OCI-LY7 (cell line): ENCODE results near the gene ATP6V0A1. TPM values are rescaled to one million over a fixed set of nuclear protein-coding genes. Genes with fewer than 3 reads are reported as not detected.

Experiments
- BruUV-seq: library from RNA; stranded (reverse); fragments of 400-500 nt; replicated peaks from 2 replicates; lab custom pipeline; 2021; lab: Mats Ljungman, UMichigan
- CTCF ChIA-PET: fragments of 300-600 bp; sonication (Branson Sonifier 250); formaldehyde crosslinking; loops from one replicate; lab custom pipeline; 2022; ENCODE audit warnings: antibody characterized with exemption; ENCODE audit not compliant: unreplicated experiment; lab: Charles Lee
- POLR2A ChIA-PET: fragments of 300-600 bp; sonication (Branson Sonifier 250); formaldehyde crosslinking; loops from one replicate; lab custom pipeline; 2022; ENCODE audit warnings: antibody characterized with exemption; lab: Charles Lee
- DNase-seq: peaks from one replicate; pipeline ENCODE4 v3.0.0-alpha.2; 2015; ENCODE audit warnings: low spot score
- H2AFZ ChIP-seq: fragments of 200-600 bp; sonication (generic), shearing (Covaris generic); 2 replicates; pipeline ENCODE4 v1.6.1; 2014; ENCODE audit warnings: mild to moderate bottlenecking, antibody characterized with exemption, low read length, moderate library complexity
- H3K27ac ChIP-seq: fragments of 200-600 bp; sonication (generic); 2 replicates; pipeline ENCODE4 v1.5.1; 2014; ENCODE audit warnings: mixed run types, low read depth, mild to moderate bottlenecking, moderate library complexity, low read length, inconsistent platforms; ENCODE audit not compliant: poor library complexity, severe bottlenecking
- H3K36me3 ChIP-seq: fragments of 200-600 bp; sonication (generic); 2 replicates; pipeline ENCODE4 v1.6.1; 2014; ENCODE audit warnings: mild to moderate bottlenecking, antibody characterized with exemption, low read length, moderate library complexity, mixed read lengths; ENCODE audit not compliant: insufficient read depth
- H3K4me1 ChIP-seq: fragments of 200-600 bp; sonication (generic); 2 replicates; pipeline ENCODE4 v1.5.1; 2014; ENCODE audit warnings: mild to moderate bottlenecking, low read length; ENCODE audit not compliant: insufficient read depth, poor library complexity, severe bottlenecking
- H3K4me2 ChIP-seq: fragments of 200-600 bp; sonication (generic); 2 replicates; pipeline ENCODE4 v1.6.1; 2014; ENCODE audit warnings: mild to moderate bottlenecking, low read length
- H3K4me3 ChIP-seq: fragments of 200-600 bp; sonication (generic); 2 replicates; pipeline ENCODE4 v1.5.1; 2014; ENCODE audit warnings: mild to moderate bottlenecking, low read depth, low read length; ENCODE audit not compliant: poor library complexity, severe bottlenecking
- H3K79me2 ChIP-seq: fragments of 200-600 bp; sonication (generic); 2 replicates; pipeline ENCODE4 v1.6.1; 2016; ENCODE audit warnings: low read depth, mild to moderate bottlenecking, low read length, moderate library complexity, mixed read lengths; ENCODE audit not compliant: insufficient read depth
- H3K9me2 ChIP-seq: fragments of 200-600 bp; sonication (generic); 2 replicates; pipeline ENCODE4 v1.6.1; 2016; ENCODE audit warnings: mild to moderate bottlenecking, low read length, mixed read lengths; ENCODE audit not compliant: insufficient read depth
- H3K9me3 ChIP-seq: fragments of 200-600 bp; sonication (generic); 2 replicates; pipeline ENCODE4 v1.6.1; 2014; ENCODE audit warnings: mild to moderate bottlenecking, mixed run types, low read length, mixed read lengths
- H4K20me1 ChIP-seq: fragments of 200-600 bp; sonication (generic); 2 replicates; pipeline ENCODE4 v1.6.1; 2014; ENCODE audit warnings: mild to moderate bottlenecking, antibody characterized with exemption, low read length, moderate library complexity, mixed read lengths; ENCODE audit not compliant: insufficient read depth
- CTCF ChIP-seq: fragments of 200-600 bp; sonication (generic); conservative IDR thresholded peaks from 2 replicates; pipeline ENCODE4 v1.5.1; 2014; ENCODE audit warnings: mild to moderate bottlenecking, antibody characterized with exemption, low read length, moderate library complexity, mixed read lengths
- EZH2phosphoT487 ChIP-seq: fragments of 200-600 bp; sonication (generic); IDR thresholded peaks from 2 replicates; pipeline ENCODE4 v1.6.1; 2018; ENCODE audit warnings: low read depth, borderline replicate concordance, mild to moderate bottlenecking, mixed run types, antibody characterized with exemption, low read length, moderate library complexity, mixed read lengths
- intact Hi-C: fragments of 100-400 bp; cut with micrococcal nuclease; formaldehyde crosslinking; loops from one replicate; pipeline ENCODE4 v1.10.0; 2022; ENCODE audit not compliant: unreplicated experiment
- total RNA-seq, 2 experiments: library from RNA; depleted of rRNA in 1 of 2; stranded (reverse); fragments of >200 nt in 1 of 2; shearing (Covaris generic) in 1 of 2; gene quantifications; 2 replicates each; pipeline ENCODE4 v1.2.3, GENCODE V29; 2014 to 2022

Gene ATP6V0A1
- total RNA-seq, 2 experiments from 2014 or later: 19.8 to 46.9 TPM

- H3K9me3 ChIP-seq: no peaks in the 10 kb centered on the region
- no peak overlapping the region for H3K27ac ChIP-seq
- no TSS peak for BruUV-seq
- H3K79me2 ChIP-seq: no peaks in the 10 kb centered on the region
- no peak for DNase-seq
- H3K4me1 ChIP-seq: peaks cover 6% of the 10 kb centered on the region
- ChIA-PET POLR2A (no interaction called here), CTCF (no interaction called here)
- no peak overlapping the region for H2AFZ ChIP-seq
- no peaks in the 10 kb centered on the region for H3K36me3 ChIP-seq
- intact Hi-C loops: no loop called here
- TF ChIP-seq EZH2phosphoT487 (no peak), CTCF (no peak)
- no peak overlapping the region for H3K4me2 ChIP-seq
- H4K20me1 ChIP-seq: no peaks in the 10 kb centered on the region
- H3K4me3 ChIP-seq: no peak overlapping the region
- no peaks in the 10 kb centered on the region for H3K9me2 ChIP-seq
Measured at GRCh38 chr17:42522263-42522790, 63.6 kb downstream of the ATP6V0A1 start.

GRCh38 chr17:42522798-42523278 is 64.2 kb downstream of the ATP6V0A1 start:
- no peak for TF ChIP-seq EZH2phosphoT487
- TF ChIP-seq CTCF: no peak

GRCh38 chr17:42525221-42525620 is 66.5 kb downstream of the ATP6V0A1 start:
- no TSS peak for BruUV-seq
- H3K36me3 ChIP-seq: no peaks in the 10 kb centered on the region
- H3K9me2 ChIP-seq: no peaks in the 10 kb centered on the region
- H3K27ac ChIP-seq: no peak overlapping the region
- peaks cover 7% of the 10 kb centered on the region for H3K4me1 ChIP-seq
- H3K4me2 ChIP-seq: no peak overlapping the region
- no peak for DNase-seq
- no peaks in the 10 kb centered on the region for H3K79me2 ChIP-seq
- intact Hi-C loops: no loop called here
- ChIA-PET POLR2A (no interaction called here), CTCF (no interaction called here)
- no peaks in the 10 kb centered on the region for H4K20me1 ChIP-seq
- TF ChIP-seq EZH2phosphoT487 (no peak), CTCF (no peak)
- no peaks in the 10 kb centered on the region for H3K9me3 ChIP-seq
- no peak overlapping the region for H2AFZ ChIP-seq
- H3K4me3 ChIP-seq: no peak overlapping the region

More at GRCh38 chr17:42522798-42523278, 64.2 kb downstream of the ATP6V0A1 start:
- H3K4me3 ChIP-seq: no peak overlapping the region
- no peaks in the 10 kb centered on the region for H3K9me2 ChIP-seq
- no peaks in the 10 kb centered on the region for H3K9me3 ChIP-seq
- no peak overlapping the region for H2AFZ ChIP-seq
- ChIA-PET CTCF (no interaction called here), POLR2A (no interaction called here)
- H4K20me1 ChIP-seq: no peaks in the 10 kb centered on the region
- no TSS peak for BruUV-seq
- no peaks in the 10 kb centered on the region for H3K36me3 ChIP-seq
- H3K4me2 ChIP-seq: no peak overlapping the region
- intact Hi-C loops: no loop called here
- no peak overlapping the region for H3K27ac ChIP-seq
- no peak for DNase-seq
- H3K79me2 ChIP-seq: no peaks in the 10 kb centered on the region
- H3K4me1 ChIP-seq: peaks cover 2% of the 10 kb centered on the region
